A549 (cell line): Measurements from ENCODE around the gene GON7.

Experiments
- CEBPB ChIP-seq, 2 experiments: fragments of >200 bp in 1 of 2; sonication (Bioruptor Twin) in 1 of 2; formaldehyde crosslinking in 1 of 2; IDR thresholded peaks; 2 replicates each; pipeline ENCODE4 v1.6.1; 2012 to 2016
- EP300 ChIP-seq, 2 experiments: fragments of >200 bp; sonication (Bioruptor Twin); formaldehyde crosslinking; IDR thresholded peaks; 2 replicates in 1 of 2; 3 replicates in 1 of 2; pipeline ENCODE4 v1.6.1; 2016 to 2017
- NFE2L2 ChIP-seq: fragments of 150-350 bp; conservative IDR thresholded peaks from 2 replicates; pipeline ENCODE4 v1.6.1; 2014; ENCODE audit warnings: low read length
- NR3C1 ChIP-seq: fragments of >200 bp; sonication (Bioruptor Twin); formaldehyde crosslinking; IDR thresholded peaks from 3 replicates; pipeline ENCODE4 v1.6.1; 2017
- POLR2A ChIP-seq: IDR thresholded peaks from 2 replicates; pipeline ENCODE4 v1.6.1; 2012; ENCODE audit warnings: mild to moderate bottlenecking, low read length
- RAD21 ChIP-seq, 2 experiments: fragments of >200 bp in 1 of 2; sonication (Bioruptor Twin) in 1 of 2; formaldehyde crosslinking in 1 of 2; IDR thresholded peaks in 1 of 2; conservative IDR thresholded peaks in 1 of 2; 2 replicates in 1 of 2; 3 replicates in 1 of 2; pipeline ENCODE4 v1.6.1; 2012 to 2018; ENCODE audit warnings: inconsistent platforms in 1 of 2
- RNF2 ChIP-seq: fragments of 200-600 bp; sonication (generic); IDR thresholded peaks from 2 replicates; pipeline ENCODE4 v1.6.1; 2016; ENCODE audit warnings: low read depth, mild to moderate bottlenecking, antibody characterized with exemption, moderate library complexity, borderline replicate concordance
- ZC3H11A ChIP-seq: fragments of 450-650 bp; IDR thresholded peaks from 2 replicates; pipeline ENCODE4 v1.6.1; 2014; ENCODE audit warnings: antibody characterized with exemption, mild to moderate bottlenecking
- TF ChIP-seq, protein P1 (sequence below): fragments of >200 bp; sonication (Bioruptor Twin); formaldehyde crosslinking; IDR thresholded peaks from 3 replicates; pipeline ENCODE4 v1.5.1; 2016
- TF ChIP-seq, protein P2 (sequence below): fragments of 200-600 bp; sonication (generic); IDR thresholded peaks from 2 replicates; pipeline ENCODE4 v1.6.1; 2016; ENCODE audit warnings: antibody characterized with exemption, mild to moderate bottlenecking, moderate library complexity
- TF ChIP-seq, protein P3 (sequence below): fragments of 250-450 bp; sonication (Bioruptor Pico); IDR thresholded peaks from 2 replicates; pipeline ENCODE4 v1.5.0; 2021; ENCODE audit warnings: mild to moderate bottlenecking, moderate library complexity, borderline replicate concordance
- TF ChIP-seq, protein P4 (sequence below): fragments of 450-650 bp; IDR thresholded peaks from 2 replicates; pipeline ENCODE4 v1.6.1; 2014; ENCODE audit warnings: antibody characterized with exemption
- TF ChIP-seq, protein P5 (sequence below): IDR thresholded peaks from 2 replicates; pipeline ENCODE4 v1.6.1; 2012

DNA sequence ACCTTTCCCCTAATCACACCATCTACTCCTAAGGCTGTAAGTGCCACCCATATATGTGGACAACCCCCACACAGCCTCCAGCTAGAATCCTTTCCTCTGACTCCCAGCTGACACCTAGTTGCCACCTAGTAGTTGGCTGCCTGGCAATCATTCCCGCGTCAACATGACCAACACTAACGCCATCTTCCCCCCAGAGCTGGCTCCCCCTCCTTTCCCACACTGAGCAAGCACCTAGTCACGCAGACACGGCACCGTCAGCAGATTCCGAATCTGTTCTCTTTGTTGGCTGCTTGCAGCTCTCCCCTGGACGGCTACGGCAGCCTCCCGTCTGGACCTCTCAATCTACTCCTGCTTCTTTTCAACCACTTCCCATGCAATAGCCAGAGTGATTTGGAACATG, 27.9 kb upstream of the GON7 start:
- TF ChIP-seq, protein P1, sequence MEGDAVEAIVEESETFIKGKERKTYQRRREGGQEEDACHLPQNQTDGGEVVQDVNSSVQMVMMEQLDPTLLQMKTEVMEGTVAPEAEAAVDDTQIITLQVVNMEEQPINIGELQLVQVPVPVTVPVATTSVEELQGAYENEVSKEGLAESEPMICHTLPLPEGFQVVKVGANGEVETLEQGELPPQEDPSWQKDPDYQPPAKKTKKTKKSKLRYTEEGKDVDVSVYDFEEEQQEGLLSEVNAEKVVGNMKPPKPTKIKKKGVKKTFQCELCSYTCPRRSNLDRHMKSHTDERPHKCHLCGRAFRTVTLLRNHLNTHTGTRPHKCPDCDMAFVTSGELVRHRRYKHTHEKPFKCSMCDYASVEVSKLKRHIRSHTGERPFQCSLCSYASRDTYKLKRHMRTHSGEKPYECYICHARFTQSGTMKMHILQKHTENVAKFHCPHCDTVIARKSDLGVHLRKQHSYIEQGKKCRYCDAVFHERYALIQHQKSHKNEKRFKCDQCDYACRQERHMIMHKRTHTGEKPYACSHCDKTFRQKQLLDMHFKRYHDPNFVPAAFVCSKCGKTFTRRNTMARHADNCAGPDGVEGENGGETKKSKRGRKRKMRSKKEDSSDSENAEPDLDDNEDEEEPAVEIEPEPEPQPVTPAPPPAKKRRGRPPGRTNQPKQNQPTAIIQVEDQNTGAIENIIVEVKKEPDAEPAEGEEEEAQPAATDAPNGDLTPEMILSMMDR, result no peak
- TF ChIP-seq RAD21 (conservative IDR thresholded peaks at IDR 0.05 in 1 of 2, IDR thresholded peaks at IDR 0.05 in 1 of 2), result no peak
- TF ChIP-seq, protein P2, sequence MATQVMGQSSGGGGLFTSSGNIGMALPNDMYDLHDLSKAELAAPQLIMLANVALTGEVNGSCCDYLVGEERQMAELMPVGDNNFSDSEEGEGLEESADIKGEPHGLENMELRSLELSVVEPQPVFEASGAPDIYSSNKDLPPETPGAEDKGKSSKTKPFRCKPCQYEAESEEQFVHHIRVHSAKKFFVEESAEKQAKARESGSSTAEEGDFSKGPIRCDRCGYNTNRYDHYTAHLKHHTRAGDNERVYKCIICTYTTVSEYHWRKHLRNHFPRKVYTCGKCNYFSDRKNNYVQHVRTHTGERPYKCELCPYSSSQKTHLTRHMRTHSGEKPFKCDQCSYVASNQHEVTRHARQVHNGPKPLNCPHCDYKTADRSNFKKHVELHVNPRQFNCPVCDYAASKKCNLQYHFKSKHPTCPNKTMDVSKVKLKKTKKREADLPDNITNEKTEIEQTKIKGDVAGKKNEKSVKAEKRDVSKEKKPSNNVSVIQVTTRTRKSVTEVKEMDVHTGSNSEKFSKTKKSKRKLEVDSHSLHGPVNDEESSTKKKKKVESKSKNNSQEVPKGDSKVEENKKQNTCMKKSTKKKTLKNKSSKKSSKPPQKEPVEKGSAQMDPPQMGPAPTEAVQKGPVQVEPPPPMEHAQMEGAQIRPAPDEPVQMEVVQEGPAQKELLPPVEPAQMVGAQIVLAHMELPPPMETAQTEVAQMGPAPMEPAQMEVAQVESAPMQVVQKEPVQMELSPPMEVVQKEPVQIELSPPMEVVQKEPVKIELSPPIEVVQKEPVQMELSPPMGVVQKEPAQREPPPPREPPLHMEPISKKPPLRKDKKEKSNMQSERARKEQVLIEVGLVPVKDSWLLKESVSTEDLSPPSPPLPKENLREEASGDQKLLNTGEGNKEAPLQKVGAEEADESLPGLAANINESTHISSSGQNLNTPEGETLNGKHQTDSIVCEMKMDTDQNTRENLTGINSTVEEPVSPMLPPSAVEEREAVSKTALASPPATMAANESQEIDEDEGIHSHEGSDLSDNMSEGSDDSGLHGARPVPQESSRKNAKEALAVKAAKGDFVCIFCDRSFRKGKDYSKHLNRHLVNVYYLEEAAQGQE, result no peak
- no peak for TF ChIP-seq CEBPB (IDR thresholded peaks at IDR 0.05)
- no peak for TF ChIP-seq NR3C1
- TF ChIP-seq, protein P3, sequence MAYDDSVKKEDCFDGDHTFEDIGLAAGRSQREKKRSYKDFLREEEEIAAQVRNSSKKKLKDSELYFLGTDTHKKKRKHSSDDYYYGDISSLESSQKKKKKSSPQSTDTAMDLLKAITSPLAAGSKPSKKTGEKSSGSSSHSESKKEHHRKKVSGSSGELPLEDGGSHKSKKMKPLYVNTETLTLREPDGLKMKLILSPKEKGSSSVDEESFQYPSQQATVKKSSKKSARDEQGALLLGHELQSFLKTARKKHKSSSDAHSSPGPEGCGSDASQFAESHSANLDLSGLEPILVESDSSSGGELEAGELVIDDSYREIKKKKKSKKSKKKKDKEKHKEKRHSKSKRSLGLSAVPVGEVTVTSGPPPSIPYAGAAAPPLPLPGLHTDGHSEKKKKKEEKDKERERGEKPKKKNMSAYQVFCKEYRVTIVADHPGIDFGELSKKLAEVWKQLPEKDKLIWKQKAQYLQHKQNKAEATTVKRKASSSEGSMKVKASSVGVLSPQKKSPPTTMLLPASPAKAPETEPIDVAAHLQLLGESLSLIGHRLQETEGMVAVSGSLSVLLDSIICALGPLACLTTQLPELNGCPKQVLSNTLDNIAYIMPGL (CRISPR knock-in tag), result no peak
- no peak for TF ChIP-seq RNF2
- TF ChIP-seq ZC3H11A, result no peak
- TF ChIP-seq, protein P4, sequence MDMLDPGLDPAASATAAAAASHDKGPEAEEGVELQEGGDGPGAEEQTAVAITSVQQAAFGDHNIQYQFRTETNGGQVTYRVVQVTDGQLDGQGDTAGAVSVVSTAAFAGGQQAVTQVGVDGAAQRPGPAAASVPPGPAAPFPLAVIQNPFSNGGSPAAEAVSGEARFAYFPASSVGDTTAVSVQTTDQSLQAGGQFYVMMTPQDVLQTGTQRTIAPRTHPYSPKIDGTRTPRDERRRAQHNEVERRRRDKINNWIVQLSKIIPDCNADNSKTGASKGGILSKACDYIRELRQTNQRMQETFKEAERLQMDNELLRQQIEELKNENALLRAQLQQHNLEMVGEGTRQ, result no peak
- TF ChIP-seq, protein P5, sequence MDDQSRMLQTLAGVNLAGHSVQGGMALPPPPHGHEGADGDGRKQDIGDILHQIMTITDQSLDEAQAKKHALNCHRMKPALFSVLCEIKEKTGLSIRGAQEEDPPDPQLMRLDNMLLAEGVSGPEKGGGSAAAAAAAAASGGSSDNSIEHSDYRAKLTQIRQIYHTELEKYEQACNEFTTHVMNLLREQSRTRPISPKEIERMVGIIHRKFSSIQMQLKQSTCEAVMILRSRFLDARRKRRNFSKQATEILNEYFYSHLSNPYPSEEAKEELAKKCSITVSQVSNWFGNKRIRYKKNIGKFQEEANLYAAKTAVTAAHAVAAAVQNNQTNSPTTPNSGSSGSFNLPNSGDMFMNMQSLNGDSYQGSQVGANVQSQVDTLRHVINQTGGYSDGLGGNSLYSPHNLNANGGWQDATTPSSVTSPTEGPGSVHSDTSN, result no peak
- TF ChIP-seq NFE2L2, result no peak
- TF ChIP-seq POLR2A, result no peak
- TF ChIP-seq EP300 (IDR thresholded peaks at IDR 0.05), result no peak
